GM21367 (cell line): ENCODE measurements around the gene RHOC.
A peak's percentile ranks its signal among the peaks of the same experiment; 100 is the strongest.

Source experiments
- ATAC-seq: cut with Tn5 transposase; IDR thresholded peaks from one replicate; pipeline ENCODE4 v1.9.1; 2021; ENCODE audit not compliant: unreplicated experiment

RHOC gene

GRCh38 chr1:112718691-112719418, 11.9 kb upstream of the RHOC start:
- no peak for ATAC-seq

DNA sequence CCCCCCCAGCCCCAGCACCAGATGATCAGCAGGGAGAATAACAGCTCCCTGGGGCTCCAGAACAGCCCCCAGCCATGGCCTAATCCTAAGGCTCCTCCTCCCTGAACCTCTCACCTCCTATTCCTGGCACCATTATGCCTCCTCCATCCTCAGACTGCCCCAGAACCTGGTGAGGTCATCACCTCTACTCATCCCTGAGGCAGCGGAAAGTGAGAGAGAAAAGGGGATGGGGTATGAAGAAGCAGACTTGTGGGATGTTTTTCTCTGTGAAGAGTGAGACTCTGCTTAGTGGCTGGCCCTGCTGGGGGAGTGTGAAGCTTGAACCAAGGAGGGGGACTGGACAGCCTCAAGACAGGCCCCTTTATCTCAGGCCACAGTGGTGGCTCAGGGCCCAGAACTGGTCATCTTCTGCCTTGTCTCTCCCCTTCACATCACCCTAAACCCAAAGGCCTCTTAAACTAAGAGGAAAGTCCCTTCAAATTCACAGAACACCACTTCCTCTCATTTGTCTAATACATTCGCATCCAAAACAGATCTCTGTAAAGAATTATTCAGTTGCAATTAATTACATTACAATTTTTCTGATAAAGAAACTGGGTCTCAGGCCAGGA, 10.4 kb upstream of the RHOC start:
- ATAC-seq, result no peak

DNA sequence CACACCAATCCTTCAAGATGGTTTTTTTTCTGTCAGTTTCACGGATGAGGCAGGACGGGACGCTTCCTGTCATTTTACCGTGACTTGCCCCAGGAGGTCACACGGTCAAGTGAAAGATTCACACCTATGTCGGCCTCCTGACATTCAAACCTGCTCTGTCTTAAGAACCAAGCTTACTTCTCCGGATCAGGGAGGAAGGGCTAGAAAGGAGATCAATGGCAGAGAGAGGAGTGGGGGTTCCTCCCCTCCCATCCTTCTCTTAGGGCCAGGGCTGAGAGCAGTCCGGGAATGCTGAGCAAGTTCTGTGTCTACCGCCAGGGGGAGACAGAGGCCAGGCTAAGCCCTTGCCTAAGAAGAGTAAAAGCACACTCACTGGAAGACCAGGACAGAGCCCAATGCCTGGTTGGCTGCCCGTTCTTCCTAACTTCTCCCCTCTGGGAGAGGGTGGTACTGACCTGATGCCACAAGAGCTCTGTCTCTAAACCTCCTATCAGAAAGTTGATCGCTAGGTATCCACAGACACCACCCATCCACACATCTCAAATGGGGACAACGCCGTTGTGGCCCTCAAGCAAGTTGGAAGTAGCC, 9.3 kb upstream of the RHOC start:
- ATAC-seq, result no peak

- ATAC-seq, result peak; percentile 65
Measured at GRCh38 chr1:112715264-112716053, 8.5 kb upstream of the RHOC start, which contains the start of gene PPM1J. PPM1J (minus strand) TSS chr1:112715332; CDS start chr1:112715301, 31 bp downstream.

DNA sequence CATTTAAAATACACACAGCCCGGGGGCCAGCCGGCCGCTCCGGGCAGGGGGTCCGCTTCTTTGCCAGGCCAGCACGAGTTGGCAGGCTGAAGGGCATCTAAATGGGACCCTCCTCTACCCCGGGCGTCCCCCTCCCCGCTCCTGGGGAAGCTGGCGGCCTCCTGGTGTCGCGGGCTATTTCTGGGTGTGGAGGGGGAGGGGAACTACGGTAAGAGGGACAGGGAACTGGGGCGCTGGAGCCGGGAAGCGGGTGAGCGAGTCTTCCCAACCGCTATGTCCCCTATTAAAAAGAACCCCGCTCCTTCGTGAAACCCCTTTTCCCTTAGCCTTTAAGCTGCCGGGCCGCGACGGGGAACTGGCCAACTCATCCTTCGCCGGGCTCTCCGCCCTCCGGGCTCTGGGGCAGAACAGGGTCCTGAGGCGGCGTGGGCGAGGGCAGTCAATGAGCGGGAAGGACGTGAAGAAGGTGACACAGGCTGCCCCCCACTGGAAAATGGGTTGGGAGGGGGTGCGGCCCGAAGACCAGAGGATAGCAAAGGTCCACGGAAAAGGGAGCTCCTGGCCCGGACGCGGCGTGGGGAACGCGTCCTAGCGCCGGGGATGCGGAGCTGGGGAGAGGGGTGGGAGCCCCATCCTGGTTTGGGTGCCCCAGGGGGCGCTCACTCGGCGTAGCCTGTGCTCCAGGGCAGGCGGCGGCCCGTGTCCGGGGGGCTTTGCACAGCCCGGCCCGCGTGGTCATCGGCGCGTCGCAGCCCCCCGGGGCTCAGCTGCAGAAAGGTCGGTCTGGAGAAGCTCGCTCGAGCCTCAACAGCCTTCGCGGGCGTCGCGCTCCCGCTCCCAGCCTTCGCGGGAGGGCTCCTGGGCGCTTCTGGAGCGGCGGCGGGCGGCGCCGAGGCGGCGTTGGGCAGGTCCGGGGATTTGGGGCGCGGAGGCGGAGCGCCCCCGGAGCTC, 7.7 kb upstream of the RHOC start:
- peak; percentile 7 for ATAC-seq

DNA sequence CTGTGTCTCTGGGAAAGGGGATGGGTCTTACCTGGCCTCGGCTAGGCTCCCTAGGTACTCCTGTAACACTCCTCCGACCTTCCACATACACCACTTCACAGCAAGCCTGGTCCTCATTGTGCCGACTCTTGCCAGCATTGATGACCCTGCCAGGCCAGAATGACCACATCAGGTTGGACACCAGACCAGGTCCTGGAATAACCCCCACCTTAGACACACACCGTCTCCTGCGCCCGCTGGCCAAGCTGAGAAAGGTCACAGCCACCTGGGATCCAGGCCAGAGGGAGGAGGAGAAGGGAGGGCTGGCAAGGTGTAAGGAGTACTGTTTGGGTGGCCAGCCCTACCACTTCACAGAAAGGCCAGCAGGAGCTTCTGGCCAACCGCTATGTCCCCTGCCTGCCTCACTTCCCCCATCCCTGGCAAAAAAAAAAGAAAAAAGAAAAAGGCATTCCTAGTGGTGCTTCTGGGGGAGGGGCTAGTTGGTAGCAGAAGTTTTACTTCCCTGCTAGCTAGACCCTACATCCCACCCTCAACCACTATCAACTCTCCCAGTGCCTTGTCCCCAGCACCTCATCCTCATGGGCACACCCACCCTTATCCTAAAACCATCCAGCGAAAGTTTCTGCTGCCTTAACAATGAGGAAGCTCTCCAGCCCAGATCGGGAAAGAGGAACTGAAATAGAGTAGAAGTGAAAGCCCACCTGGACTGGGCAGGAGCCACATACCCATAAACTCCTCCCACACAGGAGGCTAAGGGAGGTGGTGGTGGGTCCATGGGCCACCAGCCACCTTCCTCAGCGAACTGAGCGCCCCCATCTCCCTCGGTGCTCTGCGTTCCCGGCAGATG, 6.8 kb upstream of the RHOC start:
- ATAC-seq, result peak; percentile 29

- ATAC-seq, result no peak
Measured at GRCh38 chr1:112712701-112713128, 5.8 kb upstream of the RHOC start.

- no peak for ATAC-seq
Measured at GRCh38 chr1:112712191-112712590, 5.3 kb upstream of the RHOC start.

DNA sequence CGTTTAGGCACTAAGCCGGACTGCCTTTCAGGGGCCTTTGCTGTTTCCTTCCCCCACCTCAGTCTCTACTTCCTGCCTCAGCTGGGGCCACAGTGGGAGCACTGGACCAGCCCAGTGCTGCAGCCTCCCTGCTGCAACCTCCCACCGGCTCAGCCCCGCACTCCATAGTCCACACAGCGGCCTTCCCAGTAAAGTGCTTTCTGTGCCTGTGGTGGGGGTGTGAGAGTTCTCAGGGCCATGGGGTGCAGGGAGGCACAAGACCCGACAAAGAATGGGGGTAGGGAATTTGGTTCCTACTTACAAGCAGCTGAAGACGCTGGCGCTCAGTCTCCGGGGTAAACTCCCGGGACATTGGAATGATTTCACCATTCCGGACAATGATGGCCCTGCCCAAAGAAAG, 4.7 kb upstream of the RHOC start:
- no peak for ATAC-seq

DNA sequence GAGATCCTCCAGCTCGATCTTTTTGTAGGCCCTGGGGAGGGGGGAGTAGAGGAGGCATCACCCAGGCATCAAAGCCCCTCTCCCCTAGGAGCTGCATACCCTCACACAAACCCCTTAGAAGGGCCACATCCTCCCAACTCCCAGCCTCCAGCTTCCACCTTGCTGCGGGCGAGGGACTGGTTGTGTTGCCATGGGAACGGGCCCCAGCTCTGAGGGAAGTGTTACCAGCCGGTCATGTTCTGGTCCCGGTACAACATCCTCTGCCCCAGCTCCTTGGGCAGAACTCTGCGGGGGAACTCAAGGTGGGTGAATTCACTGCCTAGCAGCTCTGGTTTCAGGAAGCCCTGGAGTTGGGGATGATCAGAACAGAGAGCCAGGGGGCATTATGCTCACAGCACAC, 4.1 kb upstream of the RHOC start:
- no peak for ATAC-seq

DNA sequence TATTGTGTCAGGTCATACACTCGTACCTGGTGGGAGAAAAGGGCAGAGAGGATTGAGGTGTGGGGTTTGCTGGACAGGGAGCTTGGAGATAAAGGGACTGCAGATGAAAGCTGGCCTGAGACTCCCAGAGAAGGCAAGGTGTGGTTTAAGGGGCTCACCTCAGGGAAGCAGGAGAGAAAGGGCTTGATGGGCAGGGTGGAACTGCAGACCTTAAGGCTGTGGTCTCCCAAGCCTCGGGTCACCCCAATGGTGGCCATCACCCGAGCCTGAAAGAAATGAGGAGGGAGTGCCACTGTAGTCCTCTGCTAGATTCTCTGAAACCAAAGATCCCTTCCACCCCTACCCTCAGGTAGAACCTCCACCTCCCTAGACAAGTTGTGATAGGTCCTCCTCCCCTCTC, 3.7 kb upstream of the RHOC start:
- no peak for ATAC-seq

DNA sequence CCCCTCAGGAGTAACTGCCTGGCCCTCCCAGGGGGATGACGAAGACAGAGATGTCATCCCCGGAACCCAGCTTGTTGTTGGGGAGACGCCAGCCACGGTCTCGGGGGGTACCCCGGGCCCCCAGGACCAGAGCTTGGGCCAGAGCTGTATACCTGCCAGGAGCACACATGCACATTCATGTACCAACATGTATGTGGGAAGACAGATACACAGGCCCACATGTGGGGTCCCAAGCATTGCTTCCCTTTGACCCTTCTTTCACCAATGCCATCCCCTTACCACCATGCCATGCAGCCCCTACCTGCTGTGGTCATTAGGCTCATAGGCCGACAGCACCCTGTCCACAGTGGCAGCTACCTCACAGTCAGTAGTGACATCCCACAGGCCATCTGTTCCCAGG, 3.2 kb upstream of the RHOC start:
- ATAC-seq, result no peak

- ATAC-seq, result no peak
Measured at GRCh38 chr1:112708489-112708888, 1.6 kb upstream of the RHOC start.

DNA sequence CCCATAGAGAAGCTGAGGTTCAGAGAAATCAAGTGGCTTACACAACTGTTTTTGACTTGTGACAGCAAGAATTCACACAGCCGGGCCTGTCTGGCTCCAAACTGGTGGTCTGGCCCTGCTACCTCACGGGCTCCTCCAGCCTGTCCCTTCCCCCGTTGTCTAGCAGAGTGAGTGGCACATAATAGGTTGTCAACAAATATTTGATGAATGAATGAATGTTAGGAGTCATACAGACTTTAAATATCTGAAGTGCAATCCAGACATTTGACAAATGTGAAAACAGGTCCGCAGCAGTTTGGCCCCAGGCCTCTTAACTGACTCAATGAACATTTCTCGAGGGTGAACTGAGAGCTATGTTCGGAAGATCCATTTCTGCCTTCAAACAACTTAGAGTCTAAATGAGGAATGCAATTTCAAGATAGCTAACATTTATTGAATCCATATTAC, 1.1 kb upstream of the RHOC start:
- ATAC-seq, result no peak

GRCh38 chr1:112707221-112708001, 484 bp upstream of the RHOC start:
- ATAC-seq, result peak; percentile 45

GRCh38 chr1:112704934-112705627, 1.8 kb downstream of the RHOC start:
- ATAC-seq, result peak; percentile 51

GRCh38 chr1:112704391-112704933, 2.5 kb downstream of the RHOC start:
- ATAC-seq, result no peak

DNA sequence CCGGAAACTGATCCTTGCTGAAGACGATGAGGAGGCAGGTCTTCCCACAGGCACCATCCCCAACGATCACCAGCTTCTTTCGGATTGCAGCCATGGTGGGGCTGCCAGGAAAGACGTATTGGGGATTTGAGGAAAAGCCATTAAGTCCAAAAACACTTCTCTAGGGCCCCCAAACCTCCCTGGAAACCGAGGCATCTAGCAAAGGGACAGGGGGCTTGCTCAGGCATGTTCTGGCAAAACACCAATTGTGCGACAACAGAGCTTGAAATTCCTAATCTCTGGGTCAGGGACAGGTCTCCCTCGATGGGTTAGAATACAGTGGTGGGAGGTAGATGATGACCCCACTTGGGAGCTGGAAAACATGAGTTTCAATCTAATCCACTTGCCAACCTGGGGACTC, 3.2 kb downstream of the RHOC start:
- no peak for ATAC-seq
